ENCODE data around the gene SEC14L6. TPM values are rescaled to one million over a fixed set of nuclear protein-coding genes. Genes with fewer than 3 reads are reported as not detected.

Gene SEC14L6
- polyA plus RNA-seq, 3 donors = not detected

DNA sequence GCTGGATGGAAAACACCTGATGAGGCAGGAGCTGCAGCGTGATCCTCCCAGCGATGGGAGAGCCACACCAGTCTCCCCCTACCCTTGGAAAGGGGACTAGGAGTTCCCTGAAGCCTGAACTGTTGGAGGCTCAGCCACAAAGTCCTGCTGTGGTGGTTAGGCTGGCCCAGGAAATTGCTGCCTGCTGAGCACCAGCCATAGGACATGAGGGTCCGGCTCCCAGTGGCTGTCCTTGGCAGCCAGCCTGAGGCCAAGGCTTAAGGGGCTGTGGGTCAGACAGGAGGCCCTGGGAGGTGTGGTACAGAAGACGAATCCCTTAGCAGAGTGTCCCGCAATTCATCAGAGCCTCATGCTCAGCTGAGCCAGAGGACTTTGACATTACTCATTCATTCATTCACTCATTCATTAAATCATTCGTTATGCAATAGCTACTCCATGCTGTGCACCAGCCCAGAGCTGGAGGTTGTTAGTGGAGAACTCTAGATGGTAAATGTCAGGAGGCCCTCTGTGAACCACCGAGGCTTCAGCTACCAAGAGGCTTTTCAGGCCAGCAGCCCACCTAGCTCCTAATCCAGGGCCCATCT is 26.6 kb downstream of the SEC14L6 start:
- no peaks in the 10 kb centered on the region for H3K27me3 ChIP-seq (ENCODE audit: control insufficient read depth in 2 of 2, insufficient read depth in 2 of 2, low read length in 2 of 2)
- H3K4me1 Mint-ChIP-seq = no peaks in the 10 kb centered on the region
- no peak overlapping the region for H3K27ac Mint-ChIP-seq
- no peak overlapping the region for H3K9ac ChIP-seq (ENCODE audit: insufficient read depth, low read length, poor library complexity, severe bottlenecking)
- 87% methylated on average over 3 of the region's 7 CpGs for WGBS (ENCODE audit: insufficient coverage)
- intact Hi-C loops (cut with micrococcal nuclease) = no loop called here
- no peak for DNase-seq
- no peak overlapping the region for H3K4me2 ChIP-seq (replicated peaks; ENCODE audit: extremely low read depth, low read length, poor library complexity, severe bottlenecking)
- no peaks in the 10 kb centered on the region for H3K36me3 ChIP-seq (replicated peaks in 1 of 2; ENCODE audit: control insufficient read depth in 1 of 2, insufficient read depth in 2 of 2, low read length in 2 of 2)
- no peaks in the 10 kb centered on the region for H3K79me2 ChIP-seq (ENCODE audit: insufficient read depth, low read length)
- H3K4me3 ChIP-seq (replicated peaks in 1 of 3; ENCODE audit: low read depth in 2 of 3, low read length in 3 of 3) = no peak overlapping the region
- H3K4me3 Mint-ChIP-seq = no peak overlapping the region
- H4K20me1 ChIP-seq (ENCODE audit: insufficient read depth, low read length) = no peaks in the 10 kb centered on the region
- H3K9me3 ChIP-seq (replicated peaks in 1 of 2; ENCODE audit: control insufficient read depth in 1 of 2, insufficient read depth in 1 of 2, low read length in 2 of 2) = no peaks in the 10 kb centered on the region
- H3K9me3 Mint-ChIP-seq = no peaks in the 10 kb centered on the region
- H3K27me3 Mint-ChIP-seq (ENCODE audit: low read depth in 3 of 3) = peaks cover 4 to 11% (median 6%) of the 10 kb centered on the region in 3 donors
- no peak overlapping the region for H3K27ac ChIP-seq (ENCODE audit: low read depth in 1 of 2, low read length in 2 of 2)
- no peaks in the 10 kb centered on the region for H3K4me1 ChIP-seq (ENCODE audit: control insufficient read depth in 1 of 2, insufficient read depth in 2 of 2, low read length in 2 of 2)
- no peaks in the 10 kb centered on the region for H3K36me3 Mint-ChIP-seq
- no peak overlapping the region for H2AFZ ChIP-seq (ENCODE audit: insufficient read depth, low read depth, low read length, poor library complexity, severe bottlenecking)
- TF ChIP-seq, protein P1, sequence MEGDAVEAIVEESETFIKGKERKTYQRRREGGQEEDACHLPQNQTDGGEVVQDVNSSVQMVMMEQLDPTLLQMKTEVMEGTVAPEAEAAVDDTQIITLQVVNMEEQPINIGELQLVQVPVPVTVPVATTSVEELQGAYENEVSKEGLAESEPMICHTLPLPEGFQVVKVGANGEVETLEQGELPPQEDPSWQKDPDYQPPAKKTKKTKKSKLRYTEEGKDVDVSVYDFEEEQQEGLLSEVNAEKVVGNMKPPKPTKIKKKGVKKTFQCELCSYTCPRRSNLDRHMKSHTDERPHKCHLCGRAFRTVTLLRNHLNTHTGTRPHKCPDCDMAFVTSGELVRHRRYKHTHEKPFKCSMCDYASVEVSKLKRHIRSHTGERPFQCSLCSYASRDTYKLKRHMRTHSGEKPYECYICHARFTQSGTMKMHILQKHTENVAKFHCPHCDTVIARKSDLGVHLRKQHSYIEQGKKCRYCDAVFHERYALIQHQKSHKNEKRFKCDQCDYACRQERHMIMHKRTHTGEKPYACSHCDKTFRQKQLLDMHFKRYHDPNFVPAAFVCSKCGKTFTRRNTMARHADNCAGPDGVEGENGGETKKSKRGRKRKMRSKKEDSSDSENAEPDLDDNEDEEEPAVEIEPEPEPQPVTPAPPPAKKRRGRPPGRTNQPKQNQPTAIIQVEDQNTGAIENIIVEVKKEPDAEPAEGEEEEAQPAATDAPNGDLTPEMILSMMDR (IDR thresholded peaks at IDR 0.05) = no peak

DNA sequence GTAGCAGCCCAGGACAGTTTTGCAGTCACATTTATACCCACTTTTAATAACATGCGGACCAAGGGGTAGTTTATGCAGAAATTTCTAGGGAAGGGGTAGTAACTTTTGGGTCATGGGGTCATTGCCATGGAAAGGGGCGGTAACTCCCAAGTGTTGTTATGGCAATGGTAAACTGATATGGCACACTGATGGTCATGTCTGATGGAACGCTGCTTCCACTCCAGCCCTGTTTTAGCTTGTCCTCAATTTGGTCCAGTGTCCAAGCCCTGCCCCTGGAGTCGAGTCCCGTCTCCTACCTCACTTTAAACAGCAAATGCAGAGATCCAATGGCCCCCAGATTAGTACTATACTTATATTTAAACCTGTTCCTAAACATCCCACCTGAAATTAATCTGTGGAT is 29.8 kb downstream of the SEC14L6 start:
- Histone ChIP-seq H2AFZ (ENCODE audit: insufficient read depth, low read depth, low read length, poor library complexity, severe bottlenecking) (no peak overlapping the region), H3K9ac (ENCODE audit: insufficient read depth, low read length, poor library complexity, severe bottlenecking) (no peak overlapping the region), H3K4me1 (ENCODE audit: control insufficient read depth in 1 of 2, insufficient read depth in 2 of 2, low read length in 2 of 2) (no peaks in the 10 kb centered on the region), H3K4me2 (replicated peaks; ENCODE audit: extremely low read depth, low read length, poor library complexity, severe bottlenecking) (no peak overlapping the region), H4K20me1 (ENCODE audit: insufficient read depth, low read length) (no peaks in the 10 kb centered on the region), H3K4me3 (replicated peaks in 1 of 3; ENCODE audit: low read depth in 2 of 3, low read length in 3 of 3) (no peak overlapping the region), H3K27ac (ENCODE audit: low read depth in 1 of 2, low read length in 2 of 2) (no peak overlapping the region), H3K9me3 (replicated peaks in 1 of 2; ENCODE audit: control insufficient read depth in 1 of 2, insufficient read depth in 1 of 2, low read length in 2 of 2) (peaks cover 0 to 1% of the 10 kb centered on the region in 2 donors), H3K27me3 (ENCODE audit: control insufficient read depth in 2 of 2, insufficient read depth in 2 of 2, low read length in 2 of 2) (no peaks in the 10 kb centered on the region), H3K36me3 (replicated peaks in 1 of 2; ENCODE audit: control insufficient read depth in 1 of 2, insufficient read depth in 2 of 2, low read length in 2 of 2) (no peaks in the 10 kb centered on the region), H3K79me2 (ENCODE audit: insufficient read depth, low read length) (no peaks in the 10 kb centered on the region)
- Mint-ChIP-seq H3K4me3 (no peak overlapping the region), H3K4me1 (no peaks in the 10 kb centered on the region), H3K9me3 (peaks cover 0 to 10% (median 3%) of the 10 kb centered on the region in 7 donors), H3K36me3 (no peaks in the 10 kb centered on the region), H3K27ac (no peak overlapping the region), H3K27me3 (ENCODE audit: low read depth in 3 of 3) (peaks cover 6 to 10% (median 7%) of the 10 kb centered on the region in 3 donors)
- 93% methylated on average over 3 of the region's 5 CpGs for WGBS (ENCODE audit: insufficient coverage)
- no peak for DNase-seq
- intact Hi-C loops (cut with micrococcal nuclease) = no loop called here
- TF ChIP-seq, protein P1 (IDR thresholded peaks at IDR 0.05) = no peak

Measured in CD14-positive monocyte (primary cell).